RPMI8226 (cell line): ENCODE measurements around the gene PERCC1.
"Not testable (repeated sequence)": the region's sequence is repeated elsewhere in the genome, so short reads cannot be mapped to it uniquely, and the experiment has no call there.

Experiments
- DNase-seq: peaks from one replicate; pipeline ENCODE4 v3.0.0-alpha.2; 2015

PERCC1 gene

GRCh38 chr16:1451702-1452392, 21.0 kb downstream of the PERCC1 start:
- DNase-seq: no peak

GRCh38 chr16:1452530-1452929, 21.7 kb downstream of the PERCC1 start:
- DNase-seq: no peak

GRCh38 chr16:1453316-1453715, 22.4 kb downstream of the PERCC1 start:
- DNase-seq: no peak

- DNase-seq: no peak
Measured at GRCh38 chr16:1454561-1454960, 23.7 kb downstream of the PERCC1 start.

GRCh38 chr16:1455190-1456171, 24.6 kb downstream of the PERCC1 start:
- DNase-seq: no peak

DNA sequence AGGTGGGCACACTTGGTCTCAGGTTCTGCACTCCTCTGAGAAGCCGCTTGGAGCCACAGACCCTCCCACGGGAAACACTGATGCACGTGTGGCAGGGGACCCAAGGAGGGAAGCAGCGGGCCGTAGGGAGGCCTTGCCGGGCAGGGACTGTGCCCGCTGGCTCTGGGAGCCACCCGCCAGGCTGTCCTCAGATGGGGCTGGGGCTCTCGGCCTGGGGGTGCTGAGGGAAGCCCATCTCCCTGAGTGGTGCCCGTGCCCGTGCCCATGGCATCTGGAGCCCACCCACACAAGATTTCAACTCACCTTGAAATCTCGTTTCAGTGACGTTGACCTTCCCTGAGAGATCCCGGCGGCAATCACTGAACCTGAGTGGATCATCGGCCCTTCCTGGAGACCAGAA, 26.1 kb downstream of the PERCC1 start:
- no peak for DNase-seq

- DNase-seq: no peak
Measured at GRCh38 chr16:1457489-1458245, 26.8 kb downstream of the PERCC1 start.

DNA sequence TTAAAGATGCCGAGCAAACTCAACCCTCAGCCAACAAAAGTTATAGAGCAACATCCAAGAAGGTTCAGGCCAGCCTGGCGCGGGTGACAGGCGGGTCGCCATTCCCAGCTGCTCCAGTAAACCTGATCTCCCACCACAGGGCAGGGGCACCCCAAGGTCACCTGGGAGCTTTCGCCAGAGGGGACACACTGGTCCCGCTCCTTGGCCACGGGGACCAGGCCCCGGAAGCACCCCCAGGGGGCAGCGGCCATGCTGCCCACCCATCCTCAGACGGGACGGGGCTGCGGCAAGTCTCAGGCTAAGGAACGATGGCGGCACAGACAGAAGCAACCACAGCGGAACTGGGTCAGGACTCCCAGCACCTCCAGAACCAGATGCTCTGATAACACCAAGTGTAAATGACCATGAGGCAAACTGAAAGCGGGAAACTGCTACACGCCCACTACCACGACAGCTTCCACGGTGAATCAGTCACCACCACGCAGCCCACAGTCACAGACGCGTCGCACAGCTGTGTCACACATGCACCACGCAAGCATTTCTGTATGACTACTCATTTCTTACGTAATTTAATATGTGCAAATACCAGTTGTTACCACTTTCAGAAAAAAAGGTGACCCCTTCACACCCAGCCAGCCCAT, 27.6 kb downstream of the PERCC1 start:
- DNase-seq: no peak

- DNase-seq: no peak
Measured at GRCh38 chr16:1458977-1459341, 28.1 kb downstream of the PERCC1 start.

DNA sequence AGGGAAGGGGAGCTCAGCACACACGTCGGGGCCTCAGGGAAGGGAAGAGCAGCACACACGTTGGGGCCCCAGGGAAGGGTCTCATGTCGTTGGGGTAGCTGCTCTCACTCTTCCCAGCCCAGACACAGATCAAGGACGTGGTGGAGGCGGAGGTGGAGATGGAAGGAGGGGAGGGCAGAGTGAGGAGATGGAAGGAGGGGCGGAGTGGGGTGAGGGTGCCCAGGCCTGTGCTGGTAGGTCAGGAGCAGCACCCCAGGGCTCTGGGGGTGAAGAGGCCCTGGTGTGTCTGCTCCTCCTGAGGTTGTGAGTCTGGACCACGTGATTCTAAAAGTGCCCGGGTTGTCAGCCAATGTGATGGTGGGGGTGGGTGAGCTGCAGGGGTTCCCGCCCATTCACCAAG, 29.1 kb downstream of the PERCC1 start:
- no peak for DNase-seq

DNA sequence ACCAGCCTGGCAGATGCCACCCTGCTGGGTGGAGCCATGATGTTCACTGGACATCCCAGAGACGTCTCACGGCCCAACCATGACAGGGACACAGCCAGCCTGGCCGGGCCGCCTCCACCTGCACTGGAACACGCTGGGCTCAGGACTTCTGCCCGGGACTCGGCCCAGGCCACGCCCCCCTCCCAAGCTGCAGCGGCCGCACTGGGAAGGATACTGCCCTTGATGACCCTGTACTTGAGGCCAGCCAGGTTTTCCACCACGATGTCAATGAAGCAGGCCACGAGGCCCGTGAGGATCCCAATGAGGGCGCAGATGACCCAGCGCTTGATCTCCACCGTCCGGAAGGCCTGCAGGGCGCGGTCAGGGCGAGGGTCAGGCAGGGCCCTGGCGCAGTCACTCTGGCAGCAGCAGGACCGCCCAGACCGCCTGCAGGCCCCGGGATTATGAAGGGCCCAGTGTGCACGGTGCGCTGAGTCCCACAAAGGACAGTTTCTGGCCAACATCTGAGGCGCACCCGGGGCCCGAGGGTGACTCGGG, 29.8 kb downstream of the PERCC1 start:
- no peak for DNase-seq

DNA sequence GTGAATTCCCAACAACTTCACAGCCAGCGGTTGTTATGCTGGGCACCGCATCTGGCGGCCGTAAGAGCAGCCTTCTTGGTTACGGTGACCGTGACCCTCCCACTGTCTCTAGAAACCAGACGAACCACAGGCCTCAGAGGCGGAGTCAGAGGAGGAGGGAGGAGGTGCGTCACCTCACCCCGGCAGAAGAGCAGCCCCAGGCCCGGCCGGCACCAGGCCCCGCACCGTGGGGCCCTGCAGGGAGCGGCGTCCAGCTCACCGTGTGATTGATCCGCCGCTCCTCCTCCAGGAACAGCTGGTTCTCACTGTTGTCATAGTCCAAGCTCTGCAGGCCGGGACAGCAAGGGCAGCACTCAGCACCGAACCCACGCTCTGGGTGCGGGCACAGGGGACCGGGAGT, 30.3 kb downstream of the PERCC1 start:
- no peak for DNase-seq

DNA sequence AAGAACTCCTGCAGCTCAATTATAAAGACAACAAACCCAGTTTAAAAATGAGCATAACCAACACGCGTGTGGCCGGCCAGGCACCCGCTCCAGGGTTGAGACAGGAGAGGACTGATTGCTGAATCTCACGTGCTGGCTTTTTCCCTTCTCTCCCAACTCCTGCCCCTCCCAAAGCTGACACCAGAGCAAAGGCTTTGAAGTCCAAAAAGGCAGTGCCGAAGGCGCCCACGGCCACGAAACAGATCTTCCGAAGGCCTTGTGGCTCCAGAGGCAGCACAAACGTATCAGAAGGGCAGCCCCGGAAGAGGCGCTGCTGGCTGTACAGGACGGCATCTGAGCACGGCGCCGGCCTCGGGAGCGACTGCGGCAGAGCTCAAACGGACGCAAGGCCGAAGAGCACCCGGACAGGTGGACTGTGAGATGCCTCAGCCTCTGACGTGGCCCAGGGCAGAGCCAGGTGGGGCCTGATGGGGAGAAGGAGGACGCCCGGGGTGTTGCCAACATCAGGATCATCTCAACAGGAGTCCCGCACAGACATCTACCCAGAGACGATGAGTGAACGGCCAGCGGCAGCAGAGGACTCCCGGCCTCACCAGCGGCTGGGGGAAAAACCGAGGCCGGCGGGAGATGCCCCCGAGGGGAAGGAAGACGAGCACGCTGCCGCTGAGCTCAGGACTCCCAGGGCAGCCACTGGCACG, 33.5 kb downstream of the PERCC1 start:
- DNase-seq: no peak

DNA sequence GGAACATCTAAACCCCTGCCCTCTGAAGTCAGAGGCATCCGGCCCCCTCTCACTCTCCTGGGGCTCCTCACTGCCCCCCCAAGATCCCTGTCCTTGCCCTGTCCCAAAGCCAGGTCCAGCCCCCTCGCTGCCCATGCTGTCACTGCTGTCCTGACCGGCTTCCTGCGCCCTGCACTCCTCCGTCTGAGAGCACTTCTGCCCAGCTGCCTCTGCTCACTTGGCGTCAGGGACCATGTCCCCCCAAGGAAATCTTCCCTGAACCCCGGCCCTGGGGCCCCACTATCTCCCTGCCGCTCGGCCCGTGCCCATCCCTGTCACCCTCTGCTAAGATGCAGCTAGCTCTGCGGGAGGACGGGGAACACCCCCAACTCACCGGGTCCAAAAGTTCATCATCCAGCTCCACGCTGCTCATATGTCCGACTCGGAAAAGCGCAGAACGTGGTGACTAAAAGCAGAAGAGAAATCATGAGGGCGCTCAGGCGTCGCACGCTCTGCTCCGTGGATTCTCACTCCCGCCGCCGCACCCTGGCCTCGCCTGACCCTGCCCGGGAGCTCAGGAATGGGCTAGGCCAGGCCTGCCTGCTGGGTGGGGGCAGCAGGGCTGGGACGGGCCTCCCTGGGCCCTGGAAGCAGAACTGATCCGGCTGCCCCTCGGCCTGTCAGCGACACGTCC, 34.2 kb downstream of the PERCC1 start:
- no peak for DNase-seq

DNA sequence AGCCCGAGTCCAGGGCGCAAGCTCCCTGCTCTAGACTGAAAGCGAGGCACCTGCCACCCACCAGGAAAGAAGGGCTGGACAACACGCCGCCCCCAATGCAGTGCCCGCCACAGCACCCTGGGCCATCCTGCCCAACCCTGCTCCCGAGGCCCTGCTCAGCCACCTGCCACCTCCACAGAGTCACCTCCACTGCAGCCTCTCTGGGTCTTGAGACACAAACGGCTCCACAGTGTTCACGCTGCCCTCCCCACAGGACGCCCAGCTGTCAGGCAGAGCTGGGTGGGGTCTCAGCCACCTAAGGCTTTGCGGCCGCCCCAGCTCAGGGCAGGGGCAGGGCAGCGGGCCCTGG, 34.7 kb downstream of the PERCC1 start:
- no peak for DNase-seq

GRCh38 chr16:1466054-1466453, 35.2 kb downstream of the PERCC1 start:
- DNase-seq: no peak

DNA sequence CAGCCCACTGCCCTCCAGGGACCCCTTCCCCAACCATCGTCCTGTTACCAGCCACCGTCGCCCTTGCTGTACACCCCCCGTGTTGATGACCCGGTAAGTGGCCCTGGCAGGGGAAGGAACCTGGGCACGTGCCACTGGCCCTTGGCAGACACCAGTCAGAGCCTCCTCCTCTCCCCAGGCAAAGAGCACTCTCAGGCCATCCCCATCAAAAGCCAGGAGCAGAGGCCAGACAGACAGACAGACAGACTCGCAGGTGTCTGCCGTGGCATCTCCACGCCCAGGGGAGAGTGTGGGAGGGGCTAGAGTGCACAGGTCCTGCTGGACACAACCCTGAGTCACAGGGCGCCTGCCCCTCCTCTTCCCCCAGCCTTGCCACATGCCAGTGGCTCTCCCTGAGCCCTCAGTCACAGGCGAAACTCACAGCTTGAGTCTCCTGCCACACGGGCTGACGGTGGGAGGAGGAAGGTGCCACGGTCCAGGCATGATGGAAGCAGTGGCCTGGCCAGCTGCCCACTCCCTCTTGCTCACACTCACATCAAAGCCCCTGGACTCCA, 36.2 kb downstream of the PERCC1 start:
- peak; percentile 46 for DNase-seq

GRCh38 chr16:1468426-1468810, 37.5 kb downstream of the PERCC1 start:
- DNase-seq: no peak

GRCh38 chr16:1469141-1469540, 38.3 kb downstream of the PERCC1 start:
- DNase-seq: not testable (repeated sequence)

DNA sequence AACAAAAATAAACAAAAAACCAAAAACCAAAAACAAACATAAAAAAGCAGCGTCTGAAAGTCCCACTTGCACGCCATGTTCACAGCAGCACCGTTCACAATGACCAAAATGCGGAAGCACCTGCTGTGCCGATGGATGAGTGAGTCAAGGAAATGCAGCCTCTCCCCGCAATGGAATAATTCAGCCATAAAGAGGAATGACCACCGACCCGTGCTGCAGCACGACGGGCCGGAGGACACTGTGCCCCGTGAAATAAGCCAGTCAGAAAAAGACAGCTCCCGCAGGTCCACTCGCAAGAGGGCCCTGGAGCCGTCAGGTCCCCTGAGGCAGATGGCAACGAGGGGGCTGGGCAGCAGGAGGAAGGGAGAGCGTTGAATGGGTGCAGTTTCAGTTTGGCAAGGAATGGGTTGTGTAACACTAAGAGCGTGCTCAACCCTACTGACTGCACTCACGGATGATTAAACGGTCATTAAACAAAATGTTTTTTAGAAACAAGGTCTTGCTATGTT, 38.9 kb downstream of the PERCC1 start:
- DNase-seq: no peak
